GM12801 (cell line): ENCODE data around the gene CFAP77.

ENCODE experiments used
- TF ChIP-seq, protein P1 (sequence below): IDR thresholded peaks from one replicate; pipeline ENCODE4 v1.5.1; 2011; ENCODE audit warnings: control low read depth; ENCODE audit not compliant: insufficient read length; ENCODE audit errors: extremely low read depth

CFAP77 gene

GRCh38 chr9:132595319-132595718, 185.3 kb downstream of the CFAP77 start:
- TF ChIP-seq, protein P1, sequence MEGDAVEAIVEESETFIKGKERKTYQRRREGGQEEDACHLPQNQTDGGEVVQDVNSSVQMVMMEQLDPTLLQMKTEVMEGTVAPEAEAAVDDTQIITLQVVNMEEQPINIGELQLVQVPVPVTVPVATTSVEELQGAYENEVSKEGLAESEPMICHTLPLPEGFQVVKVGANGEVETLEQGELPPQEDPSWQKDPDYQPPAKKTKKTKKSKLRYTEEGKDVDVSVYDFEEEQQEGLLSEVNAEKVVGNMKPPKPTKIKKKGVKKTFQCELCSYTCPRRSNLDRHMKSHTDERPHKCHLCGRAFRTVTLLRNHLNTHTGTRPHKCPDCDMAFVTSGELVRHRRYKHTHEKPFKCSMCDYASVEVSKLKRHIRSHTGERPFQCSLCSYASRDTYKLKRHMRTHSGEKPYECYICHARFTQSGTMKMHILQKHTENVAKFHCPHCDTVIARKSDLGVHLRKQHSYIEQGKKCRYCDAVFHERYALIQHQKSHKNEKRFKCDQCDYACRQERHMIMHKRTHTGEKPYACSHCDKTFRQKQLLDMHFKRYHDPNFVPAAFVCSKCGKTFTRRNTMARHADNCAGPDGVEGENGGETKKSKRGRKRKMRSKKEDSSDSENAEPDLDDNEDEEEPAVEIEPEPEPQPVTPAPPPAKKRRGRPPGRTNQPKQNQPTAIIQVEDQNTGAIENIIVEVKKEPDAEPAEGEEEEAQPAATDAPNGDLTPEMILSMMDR: no peak

- TF ChIP-seq, protein P1: no peak
Observed at GRCh38 chr9:132596200-132596599, 186.2 kb downstream of the CFAP77 start.

- TF ChIP-seq, protein P1: no peak
Observed at GRCh38 chr9:132597073-132597775, 187.2 kb downstream of the CFAP77 start.

DNA sequence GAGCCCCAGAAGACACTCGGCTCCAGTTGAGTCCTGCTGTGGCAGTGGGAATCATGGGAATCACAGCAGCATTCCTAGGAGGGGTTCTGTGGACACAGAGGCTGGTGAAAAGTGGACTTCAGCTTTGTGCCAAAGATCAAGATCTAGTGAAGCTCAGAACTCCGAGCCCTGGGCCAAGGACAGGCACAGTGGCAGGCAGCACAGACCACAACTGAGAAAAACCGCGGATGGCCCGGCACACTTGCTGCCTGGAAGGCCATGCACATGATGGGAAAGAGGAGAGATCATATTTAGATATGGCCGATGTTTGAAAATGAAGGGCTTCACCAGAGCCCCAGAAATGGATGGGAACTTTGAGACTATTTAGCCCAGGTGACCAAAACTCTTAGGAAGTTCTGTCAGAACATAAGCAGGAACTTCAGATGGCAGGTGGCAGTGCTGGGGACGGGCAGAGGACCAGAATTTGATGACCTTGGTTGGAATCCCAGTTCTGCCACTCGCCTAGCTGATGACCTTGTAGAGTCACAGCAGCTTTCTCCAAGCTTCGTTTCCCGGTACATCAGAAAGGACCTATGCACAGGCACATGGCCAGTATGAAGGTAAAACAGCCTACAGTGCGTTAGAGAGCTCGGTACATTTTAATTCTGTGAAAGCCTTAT, 190.4 kb downstream of the CFAP77 start:
- TF ChIP-seq, protein P1: no peak

DNA sequence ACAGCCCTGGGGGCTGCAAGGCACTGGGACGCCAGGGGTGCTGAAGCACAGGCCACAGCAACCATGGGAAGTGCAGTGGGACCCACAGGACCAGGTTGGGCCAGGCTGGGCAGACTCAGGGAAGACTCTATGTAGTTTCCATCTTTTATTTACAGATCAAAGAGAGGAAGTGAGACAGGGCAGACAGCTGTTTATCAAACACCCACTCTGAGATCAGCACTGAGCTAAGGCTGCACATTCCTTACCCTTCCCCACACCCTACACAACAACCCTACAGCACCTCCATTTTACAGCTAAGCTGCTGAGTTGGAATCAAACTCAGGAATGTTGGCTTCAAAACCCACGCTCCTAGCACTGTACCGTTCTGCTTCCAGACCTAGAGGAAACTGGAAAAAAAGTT, 192.2 kb downstream of the CFAP77 start:
- TF ChIP-seq, protein P1: no peak

- TF ChIP-seq, protein P1: no peak
Observed at GRCh38 chr9:132605387-132605786, 195.4 kb downstream of the CFAP77 start.

DNA sequence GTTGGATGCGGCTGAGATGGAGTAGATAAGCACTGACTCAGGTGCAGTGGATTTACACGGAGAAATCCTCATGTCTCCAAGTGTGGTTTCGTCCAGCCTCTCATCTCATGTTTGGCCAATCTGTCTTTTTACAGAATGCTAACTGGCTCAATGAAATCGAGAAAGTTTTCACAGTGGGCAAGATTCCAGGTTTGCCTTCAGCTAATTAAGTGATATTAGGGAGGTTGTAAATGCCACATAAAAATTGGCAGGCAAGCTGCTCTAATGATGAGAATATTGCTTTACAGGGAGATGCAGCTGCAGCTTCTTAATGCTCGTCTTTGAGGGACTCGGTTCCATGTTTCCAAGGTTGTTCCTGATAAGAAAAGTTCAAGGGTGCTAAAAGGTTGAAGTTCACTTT, 196.1 kb downstream of the CFAP77 start:
- TF ChIP-seq, protein P1: no peak
